T-cell (primary cell): ENCODE measurements around the gene SPECC1. TPM values are rescaled to one million over a fixed set of nuclear protein-coding genes. Genes with fewer than 3 reads are reported as not detected.

Experiments used
- ATAC-seq, 4 experiments: fragments of 200-7000 bp in 3 of 4; fragments of 150-1000 bp in 1 of 4; cut with Tn5 transposase; replicated peaks in 1 of 4; 1 replicate in 3 of 4; 2 replicates in 1 of 4; pipeline ENCODE4 v1.10.0; 2021; ENCODE audit warnings: moderate library complexity in 3 of 4, mild to moderate bottlenecking in 2 of 4, moderate number of reproducible peaks in 1 of 4
- CTCF ChIA-PET, 2 donors: fragments of 300-600 bp; sonication (Branson Sonifier 250); formaldehyde crosslinking; loops; one replicate each; lab custom pipeline; 2022; ENCODE audit warnings: antibody characterized with exemption in 2 of 2; lab: Charles Lee
- POLR2A ChIA-PET, 2 donors: fragments of 300-600 bp; sonication (Branson Sonifier 250); formaldehyde crosslinking; loops; one replicate each; lab custom pipeline; 2022; ENCODE audit warnings: antibody characterized with exemption in 2 of 2; lab: Charles Lee
- DNase-seq, 35 experiments: peaks; one replicate each; pipeline versions ENCODE4 v3.0.0 to v3.0.0-alpha.2; 2013 to 2023
- H3K27ac ChIP-seq: one replicate; pipeline ENCODE4 v1.5.1; 2013; ENCODE audit warnings: low read length
- H3K27me3 ChIP-seq, 2 experiments: replicated peaks in 1 of 2; 1 replicate in 1 of 2; 2 replicates in 1 of 2; pipeline versions ENCODE4 v1.6.1 to v1.7.0; 2013; ENCODE audit warnings: low read length in 1 of 2, mixed read lengths in 1 of 2; ENCODE audit not compliant: control insufficient read depth in 2 of 2, insufficient read depth in 2 of 2; ENCODE audit errors: extremely low read depth in 1 of 2
- H3K36me3 ChIP-seq, 2 donors: 1 replicate in 1 of 2; 2 replicates in 1 of 2; pipeline versions ENCODE4 v1.6.1 to v1.7.0; 2013; ENCODE audit warnings: low read length in 1 of 2; ENCODE audit not compliant: control insufficient read depth in 2 of 2, insufficient read depth in 1 of 2; ENCODE audit errors: extremely low read depth in 1 of 2
- H3K4me1 ChIP-seq, 2 experiments: 1 replicate in 1 of 2; 2 replicates in 1 of 2; pipeline versions ENCODE4 v1.6.1 to v1.7.0; 2013; ENCODE audit warnings: low read length in 2 of 2, mixed read lengths in 1 of 2; ENCODE audit not compliant: insufficient read depth in 2 of 2, control insufficient read depth in 1 of 2; ENCODE audit errors: extremely low read depth in 1 of 2
- H3K4me3 ChIP-seq, 2 donors: 1 replicate in 1 of 2; 2 replicates in 1 of 2; pipeline versions ENCODE4 v1.5.1 to v1.7.0; 2013; ENCODE audit warnings: mild to moderate bottlenecking in 2 of 2, low read length in 1 of 2, moderate library complexity in 1 of 2; ENCODE audit not compliant: control insufficient read depth in 1 of 2; ENCODE audit errors: extremely low read depth in 1 of 2
- H3K9me3 ChIP-seq: 2 replicates; pipeline ENCODE4 v1.7.0; 2013
- H3K27ac Mint-ChIP-seq, 2 donors: one replicate each; pipeline ENCODE4 v1.8.0; 2020 to 2021; ENCODE audit warnings: mild to moderate bottlenecking in 2 of 2, mixed read lengths in 2 of 2
- H3K27me3 Mint-ChIP-seq, 2 donors: one replicate each; pipeline ENCODE4 v1.8.0; 2021 to 2022; ENCODE audit warnings: mixed read lengths in 2 of 2
- H3K36me3 Mint-ChIP-seq: one replicate; pipeline ENCODE4 v1.8.0; 2021; ENCODE audit warnings: mixed read lengths
- H3K4me1 Mint-ChIP-seq, 3 donors: one replicate each; pipeline ENCODE4 v1.8.0; 2020 to 2022; ENCODE audit warnings: mixed read lengths in 3 of 3, mild to moderate bottlenecking in 1 of 3
- H3K4me3 Mint-ChIP-seq, 3 donors: one replicate each; pipeline ENCODE4 v1.8.0; 2020 to 2022; ENCODE audit warnings: mild to moderate bottlenecking in 3 of 3, mixed read lengths in 3 of 3, moderate library complexity in 3 of 3
- H3K9me3 Mint-ChIP-seq, 3 donors: one replicate each; pipeline ENCODE4 v1.8.0; 2020 to 2022; ENCODE audit warnings: mixed read lengths in 3 of 3
- WGBS: methylation state at CpG from one replicate; pipeline ENCODE4 v1.1.5; 2013; ENCODE audit warnings: missing lambda C conversion rate; ENCODE audit not compliant: insufficient coverage; 5-methylcytosine and 5-hydroxymethylcytosine counted together
- total RNA-seq, 35 experiments: library from RNA in 6 of 35; stranded (reverse) in 6 of 35; fragments of 120-200 nt in 1 of 35; gene quantifications; one replicate each; pipeline versions ENCODE4 v1.2.1 to v1.2.4 and lab custom pipeline; 2013 to 2026

Gene SPECC1
- total RNA-seq, 5 donors from 2014 or later (not counting 1 experiment from before 2014, with no cell fraction given) = 3.9 to 12.9 (median 6.0) TPM

GRCh38 chr17:20203018-20203417 lies 193.9 kb downstream of the SPECC1 start:
- Histone ChIP-seq H3K27ac (no peak overlapping the region), H3K4me3 (no peak overlapping the region), H3K27me3 (no peaks in the 10 kb centered on the region), H3K36me3 (no peaks in the 10 kb centered on the region), H3K4me1 (peaks cover 4 to 14% of the 10 kb centered on the region in 2 experiments), H3K9me3 (no peaks in the 10 kb centered on the region)
- DNase-seq (no peak), ATAC-seq (no peak)
- no CpG with 5 or more reads among the region's 2 CpGs for WGBS
- peaks cover 3 to 9% (median 3%) of the 10 kb centered on the region in 3 donors for H3K9me3 Mint-ChIP-seq
- peaks cover 19 to 25% (median 24%) of the 10 kb centered on the region in 3 donors for H3K4me1 Mint-ChIP-seq
- peaks cover 3% of the 10 kb centered on the region for H3K36me3 Mint-ChIP-seq
- H3K27ac Mint-ChIP-seq = no peak overlapping the region
- ChIA-PET CTCF (interaction anchor here in 1 of 2 donors (0.5 kb wide), 1 partner anchor 96 kb away, joined by 3 read pairs; no protein-coding TSS in a partner anchor), POLR2A (no interaction called here)
- H3K4me3 Mint-ChIP-seq = no peak overlapping the region
- no peaks in the 10 kb centered on the region for H3K27me3 Mint-ChIP-seq

GRCh38 chr17:20203761-20204263 lies 194.7 kb downstream of the SPECC1 start:
- Mint-ChIP-seq H3K9me3 (peaks cover 0 to under 1% (median under 1%) of the 10 kb centered on the region in 3 donors), H3K27me3 (no peaks in the 10 kb centered on the region), H3K27ac (no peak overlapping the region), H3K4me3 (no peak overlapping the region), H3K4me1 (peaks cover 19 to 25% (median 24%) of the 10 kb centered on the region in 3 donors), H3K36me3 (peaks cover under 1% of the 10 kb centered on the region)
- peaks cover 4 to 14% of the 10 kb centered on the region in 2 experiments for H3K4me1 ChIP-seq
- no peaks in the 10 kb centered on the region for H3K36me3 ChIP-seq
- ChIA-PET POLR2A (no interaction called here), CTCF (no interaction called here)
- 90% methylated on average over 2 of the region's 3 CpGs for WGBS
- no peak overlapping the region for H3K27ac ChIP-seq
- no peaks in the 10 kb centered on the region for H3K27me3 ChIP-seq
- no peak overlapping the region for H3K4me3 ChIP-seq
- DNase-seq (no peak), ATAC-seq (no peak)
- H3K9me3 ChIP-seq = no peaks in the 10 kb centered on the region

GRCh38 chr17:20205609-20206008 lies 196.4 kb downstream of the SPECC1 start:
- CTCF ChIA-PET = no interaction called here
- ATAC-seq (no peak), DNase-seq (no peak)
- Mint-ChIP-seq H3K27me3 (no peaks in the 10 kb centered on the region), H3K4me1 (peaks cover 19 to 25% (median 24%) of the 10 kb centered on the region in 3 donors), H3K36me3 (no peaks in the 10 kb centered on the region), H3K27ac (peak overlapping the region in 1 of 2 donors; percentile 17), H3K9me3 (no peaks in the 10 kb centered on the region), H3K4me3 (no peak overlapping the region)
- Histone ChIP-seq H3K4me3 (no peak overlapping the region), H3K4me1 (peaks cover 4 to 14% of the 10 kb centered on the region in 2 experiments), H3K36me3 (no peaks in the 10 kb centered on the region), H3K27me3 (no peaks in the 10 kb centered on the region), H3K9me3 (no peaks in the 10 kb centered on the region), H3K27ac (no peak overlapping the region)
- POLR2A ChIA-PET = no interaction called here
- WGBS = 69% methylated on average over 5 of the region's 5 CpGs

- peak in 25 of 35 experiments; percentile 4 to 41 (median 24) for DNase-seq
- 78% methylated on average over 3 of the region's 3 CpGs for WGBS
- peaks cover 19 to 25% (median 24%) of the 10 kb centered on the region in 3 donors for H3K4me1 Mint-ChIP-seq
- H3K27ac ChIP-seq = no peak overlapping the region
- ATAC-seq = peak; percentile 67 to 85 (median 74)
- no peaks in the 10 kb centered on the region for H3K36me3 Mint-ChIP-seq
- ChIA-PET CTCF (no interaction called here), POLR2A (no interaction called here)
- H3K27me3 Mint-ChIP-seq = no peaks in the 10 kb centered on the region
- no peaks in the 10 kb centered on the region for H3K9me3 ChIP-seq
- H3K27ac Mint-ChIP-seq = no peak overlapping the region
- H3K9me3 Mint-ChIP-seq = no peaks in the 10 kb centered on the region
- peaks cover 4 to 14% of the 10 kb centered on the region in 2 experiments for H3K4me1 ChIP-seq
- no peaks in the 10 kb centered on the region for H3K27me3 ChIP-seq
- no peaks in the 10 kb centered on the region for H3K36me3 ChIP-seq
- no peak overlapping the region for H3K4me3 ChIP-seq
- H3K4me3 Mint-ChIP-seq = no peak overlapping the region
These were observed 196.9 kb downstream of the SPECC1 start for GRCh38 chr17:20206068-20206467.

GRCh38 chr17:20206591-20206990 lies 197.4 kb downstream of the SPECC1 start:
- H3K4me1 Mint-ChIP-seq = peaks cover 19 to 25% (median 24%) of the 10 kb centered on the region in 3 donors
- H3K27ac Mint-ChIP-seq = no peak overlapping the region
- DNase-seq = no peak
- no peaks in the 10 kb centered on the region for H3K36me3 ChIP-seq
- H3K27ac ChIP-seq = no peak overlapping the region
- H3K4me3 ChIP-seq = no peak overlapping the region
- ChIA-PET CTCF (interaction anchor here in 1 of 2 donors (0.7 kb wide), 1 partner anchor 13 kb away, joined by 3 read pairs; no protein-coding TSS in a partner anchor), POLR2A (no interaction called here)
- no peaks in the 10 kb centered on the region for H3K9me3 Mint-ChIP-seq
- no peaks in the 10 kb centered on the region for H3K27me3 ChIP-seq
- no peaks in the 10 kb centered on the region for H3K9me3 ChIP-seq
- H3K27me3 Mint-ChIP-seq = no peaks in the 10 kb centered on the region
- ATAC-seq = no peak
- WGBS = no CpG with 5 or more reads among the region's 3 CpGs
- H3K4me1 ChIP-seq = peaks cover 4 to 14% of the 10 kb centered on the region in 2 experiments
- H3K4me3 Mint-ChIP-seq = no peak overlapping the region
- H3K36me3 Mint-ChIP-seq = no peaks in the 10 kb centered on the region

- no peak overlapping the region for H3K27ac ChIP-seq
- Mint-ChIP-seq H3K4me1 (peaks cover 19 to 25% (median 24%) of the 10 kb centered on the region in 3 donors), H3K9me3 (peaks cover 0 to 5% (median 0%) of the 10 kb centered on the region in 3 donors), H3K4me3 (no peak overlapping the region), H3K27me3 (no peaks in the 10 kb centered on the region), H3K36me3 (peaks cover 5% of the 10 kb centered on the region), H3K27ac (peak overlapping the region in 1 of 2 donors; percentile 40)
- peaks cover 4 to 14% of the 10 kb centered on the region in 2 experiments for H3K4me1 ChIP-seq
- POLR2A ChIA-PET = no interaction called here
- ATAC-seq (no peak), DNase-seq (no peak)
- WGBS = no CpG with 5 or more reads among the region's 2 CpGs
- CTCF ChIA-PET = no interaction called here
- H3K4me3 ChIP-seq = no peak overlapping the region
- no peaks in the 10 kb centered on the region for H3K36me3 ChIP-seq
- no peaks in the 10 kb centered on the region for H3K27me3 ChIP-seq
- H3K9me3 ChIP-seq = no peaks in the 10 kb centered on the region
These were observed 198.3 kb downstream of the SPECC1 start for GRCh38 chr17:20207262-20207985.
